Right cardiac atrium (tissue), 5 donors: ENCODE data around the gene PLA2G4D. TPM values are rescaled to one million over a fixed set of nuclear protein-coding genes. Genes with fewer than 3 reads are reported as not detected.
A peak's percentile ranks its signal among the peaks of the same experiment; 100 is the strongest.

Experiments
- ATAC-seq, 2 donors: fragments of 200-7000 bp; cut with Tn5 transposase; one replicate each; pipeline versions ENCODE4 v1.8.0 to v1.9.1; 2020; ENCODE audit warnings: moderate library complexity in 2 of 2, mild to moderate bottlenecking in 1 of 2
- DNase-seq, 3 donors: peaks; one replicate each; pipeline ENCODE4 v3.0.0-alpha.2; 2020
- H3K27ac ChIP-seq: one replicate; pipeline ENCODE4 v1.5.1; 2013; ENCODE audit warnings: mild to moderate bottlenecking, low read length, control low read depth, moderate library complexity
- H3K27me3 ChIP-seq: one replicate; pipeline ENCODE4 v1.6.1; 2013; ENCODE audit not compliant: control insufficient read depth, insufficient read depth
- H3K4me1 ChIP-seq: one replicate; pipeline ENCODE4 v1.6.1; 2013; ENCODE audit warnings: low read length; ENCODE audit not compliant: control insufficient read depth, insufficient read depth
- H3K4me3 ChIP-seq: one replicate; pipeline ENCODE4 v1.5.1; 2013; ENCODE audit warnings: low read length, control low read depth
- H3K9me3 ChIP-seq: one replicate; pipeline ENCODE4 v1.6.1; 2013; ENCODE audit warnings: low read length; ENCODE audit not compliant: control insufficient read depth
- WGBS: extraction: QIAGEN DNeasy Blood & Tissue Kit; methylation state at CpG from one replicate; pipeline ENCODE4 v1.1.7; 2013; 5-methylcytosine and 5-hydroxymethylcytosine counted together
- intact Hi-C, 4 donors: fragments of 100-400 bp; cut with DNase I; formaldehyde crosslinking; loops; one replicate each; pipeline versions ENCODE4 v1.11.0 to v1.14.0; 2022 to 2023
- long read RNA-seq, 4 donors: library from polyadenylated mRNA; unstranded; transcript quantifications; one replicate each; pipeline ENCODE4 v2.0.0, GENCODE V29; 2020 to 2021
- polyA plus RNA-seq: library from polyadenylated mRNA; stranded (reverse); fragments of 200-250 nt; gene quantifications from one replicate; pipeline ENCODE4 v1.2.3, GENCODE V29; 2013
- total RNA-seq, 4 donors: library from RNA; stranded (reverse); fragmentation: NEBNext Ultra II Directional; extraction: Animal tissue kit (Norgen Biotek cat#: 25700); gene quantifications; one replicate each; pipeline ENCODE4 v1.2.1, GENCODE V29; 2021
- donor health status: healthy with polysubstance abuse.
- donor health status: DM: no; HTN: yes; CAD: no.
- donor health status: DM: no; HTN: no; CAD: no.
- donor health status: DM: no; HTN: yes; CAD: no; lungs with severe emphysema.
- donor health status: DM: yes; HTN: yes; CAD: no.

Gene PLA2G4D
- total RNA-seq (not detected), polyA plus RNA-seq (not detected)
- long read RNA-seq, donor 1: 0 reads
- long read RNA-seq, donor 2: 0 reads
- long read RNA-seq, donor 3: 0 reads
- long read RNA-seq, donor 4: 0 reads

GRCh38 chr15:42094512-42094963 is at the start of gene PLA2G4D:
Gene PLA2G4D, minus strand, starts transcription at chr15:42094562. Its CDS starts 103 bp downstream, at chr15:42094459.
- intact Hi-C loops: no loop called here
- H3K4me3 ChIP-seq: no peak within 1 kb of the TSS
- H3K9me3 ChIP-seq: no peaks in the 10 kb centered on the region
- WGBS: 80% methylated on average over 6 of the region's 6 CpGs
- H3K4me1 ChIP-seq: no peaks in the 10 kb centered on the region
- DNase-seq (no peak), ATAC-seq (peak in 1 of 2 donors; percentile 8)
- H3K27ac ChIP-seq: no peak within 1 kb of the TSS
- no peaks in the 10 kb centered on the region for H3K27me3 ChIP-seq

GRCh38 chr15:42143356-42143755 is 49.0 kb upstream of the PLA2G4D start:
- H3K9me3 ChIP-seq: no peaks in the 10 kb centered on the region
- H3K27me3 ChIP-seq: no peaks in the 10 kb centered on the region
- intact Hi-C loops: loop anchor here in 1 of 4 donors (10.0 kb wide), 1 partner anchor 149 kb away; no protein-coding TSS in a partner anchor
- no peak overlapping the region for H3K27ac ChIP-seq
- WGBS: 89% methylated on average over 4 of the region's 4 CpGs
- no peaks in the 10 kb centered on the region for H3K4me1 ChIP-seq
- no peak for ATAC-seq
- no peak for DNase-seq
- H3K4me3 ChIP-seq: no peak overlapping the region

- H3K4me3 ChIP-seq: no peak overlapping the region
- no peak for ATAC-seq
- intact Hi-C loops: loop anchor here in 1 of 4 donors (10.0 kb wide), 1 partner anchor 147 kb away; no protein-coding TSS in a partner anchor
- DNase-seq: no peak
- H3K27me3 ChIP-seq: no peaks in the 10 kb centered on the region
- H3K4me1 ChIP-seq: no peaks in the 10 kb centered on the region
- no peak overlapping the region for H3K27ac ChIP-seq
- H3K9me3 ChIP-seq: no peaks in the 10 kb centered on the region
- WGBS: 86% methylated on average over 21 of the region's 21 CpGs
These were observed 47.7 kb upstream of the PLA2G4D start for GRCh38 chr15:42141795-42142667.

- Histone ChIP-seq H3K4me3 (no peak overlapping the region), H3K27me3 (no peaks in the 10 kb centered on the region), H3K4me1 (no peaks in the 10 kb centered on the region), H3K9me3 (no peaks in the 10 kb centered on the region), H3K27ac (no peak overlapping the region)
- intact Hi-C loops: loop anchor here in 1 of 4 donors (10.0 kb wide), 1 partner anchor 146 kb away; no protein-coding TSS in a partner anchor
- DNase-seq (no peak), ATAC-seq (no peak)
- WGBS: 87% methylated on average over 7 of the region's 7 CpGs
These were observed 46.9 kb upstream of the PLA2G4D start for GRCh38 chr15:42141246-42141645.

- Histone ChIP-seq H3K27ac (no peak overlapping the region), H3K4me1 (no peaks in the 10 kb centered on the region), H3K27me3 (no peaks in the 10 kb centered on the region), H3K4me3 (no peak overlapping the region), H3K9me3 (no peaks in the 10 kb centered on the region)
- 79% methylated on average over 8 of the region's 8 CpGs for WGBS
- intact Hi-C loops: loop anchor here in 1 of 4 donors (10.0 kb wide), 1 partner anchor 146 kb away; no protein-coding TSS in a partner anchor
- DNase-seq: no peak
- ATAC-seq: no peak
These were observed 46.2 kb upstream of the PLA2G4D start for GRCh38 chr15:42140383-42141070.

- Histone ChIP-seq H3K27ac (no peak overlapping the region), H3K9me3 (no peaks in the 10 kb centered on the region), H3K4me3 (no peak overlapping the region), H3K4me1 (no peaks in the 10 kb centered on the region), H3K27me3 (no peaks in the 10 kb centered on the region)
- DNase-seq: no peak
- ATAC-seq: no peak
- WGBS: 71% methylated on average over 6 of the region's 6 CpGs
- intact Hi-C loops: loop anchor here in 2 of 4 donors (5.0 to 10.0 kb wide), 2 partner anchors 55 to 152 kb away; no protein-coding TSS in a partner anchor
These were observed 45.2 kb upstream of the PLA2G4D start for GRCh38 chr15:42139596-42139995.

- 66% methylated on average over 3 of the region's 3 CpGs for WGBS
- Histone ChIP-seq H3K27ac (no peak overlapping the region), H3K4me3 (no peak overlapping the region), H3K27me3 (no peaks in the 10 kb centered on the region), H3K9me3 (no peaks in the 10 kb centered on the region), H3K4me1 (no peaks in the 10 kb centered on the region)
- intact Hi-C loops: loop anchor here in 2 of 4 donors (5.0 to 10.0 kb wide), 2 partner anchors 54 to 152 kb away; no protein-coding TSS in a partner anchor
- ATAC-seq: no peak
- DNase-seq: no peak
These were observed 44.6 kb upstream of the PLA2G4D start for GRCh38 chr15:42138968-42139386.

GRCh38 chr15:42138411-42138810 is 44.0 kb upstream of the PLA2G4D start:
- no peak for ATAC-seq
- Histone ChIP-seq H3K9me3 (no peaks in the 10 kb centered on the region), H3K4me3 (no peak overlapping the region), H3K4me1 (no peaks in the 10 kb centered on the region), H3K27me3 (no peaks in the 10 kb centered on the region), H3K27ac (no peak overlapping the region)
- DNase-seq: no peak
- intact Hi-C loops: loop anchor here in 2 of 4 donors (5.0 to 10.0 kb wide), 2 partner anchors 54 to 151 kb away; no protein-coding TSS in a partner anchor
- 91% methylated on average over 4 of the region's 4 CpGs for WGBS

GRCh38 chr15:42137461-42138261 is 43.3 kb upstream of the PLA2G4D start:
- Histone ChIP-seq H3K4me3 (no peak overlapping the region), H3K27me3 (no peaks in the 10 kb centered on the region), H3K27ac (no peak overlapping the region), H3K9me3 (no peaks in the 10 kb centered on the region), H3K4me1 (no peaks in the 10 kb centered on the region)
- intact Hi-C loops: loop anchor here in 2 of 4 donors (5.0 to 10.0 kb wide), 2 partner anchors 53 to 150 kb away; no protein-coding TSS in a partner anchor
- peak in 1 of 2 donors; percentile 14 for ATAC-seq
- no peak for DNase-seq
- WGBS: 47% methylated on average over 11 of the region's 11 CpGs

GRCh38 chr15:42136513-42136912 is 42.2 kb upstream of the PLA2G4D start:
- intact Hi-C loops: loop anchor here in 2 of 4 donors (5.0 to 10.0 kb wide), 2 partner anchors 52 to 149 kb away; no protein-coding TSS in a partner anchor
- Histone ChIP-seq H3K4me1 (no peaks in the 10 kb centered on the region), H3K27me3 (no peaks in the 10 kb centered on the region), H3K9me3 (no peaks in the 10 kb centered on the region), H3K27ac (no peak overlapping the region), H3K4me3 (no peak overlapping the region)
- WGBS: 85% methylated on average over 11 of the region's 11 CpGs
- no peak for DNase-seq
- ATAC-seq: no peak
